Activated T-cell treated with anti-CD3 and anti-CD28 coated beads for 4 hours (primary cell): ENCODE measurements around the gene CEBPB.

Experiments
- DNase-seq: peaks from one replicate; pipeline ENCODE4 v3.0.0-alpha.2; 2020

Gene CEBPB

GRCh38 chr20:50214226-50215024 is 23.8 kb downstream of the CEBPB start:
- DNase-seq = no peak

- no peak for DNase-seq
Measured at GRCh38 chr20:50215101-50215690, 24.6 kb downstream of the CEBPB start.

- no peak for DNase-seq
Measured at GRCh38 chr20:50215926-50216325, 25.3 kb downstream of the CEBPB start.

DNA sequence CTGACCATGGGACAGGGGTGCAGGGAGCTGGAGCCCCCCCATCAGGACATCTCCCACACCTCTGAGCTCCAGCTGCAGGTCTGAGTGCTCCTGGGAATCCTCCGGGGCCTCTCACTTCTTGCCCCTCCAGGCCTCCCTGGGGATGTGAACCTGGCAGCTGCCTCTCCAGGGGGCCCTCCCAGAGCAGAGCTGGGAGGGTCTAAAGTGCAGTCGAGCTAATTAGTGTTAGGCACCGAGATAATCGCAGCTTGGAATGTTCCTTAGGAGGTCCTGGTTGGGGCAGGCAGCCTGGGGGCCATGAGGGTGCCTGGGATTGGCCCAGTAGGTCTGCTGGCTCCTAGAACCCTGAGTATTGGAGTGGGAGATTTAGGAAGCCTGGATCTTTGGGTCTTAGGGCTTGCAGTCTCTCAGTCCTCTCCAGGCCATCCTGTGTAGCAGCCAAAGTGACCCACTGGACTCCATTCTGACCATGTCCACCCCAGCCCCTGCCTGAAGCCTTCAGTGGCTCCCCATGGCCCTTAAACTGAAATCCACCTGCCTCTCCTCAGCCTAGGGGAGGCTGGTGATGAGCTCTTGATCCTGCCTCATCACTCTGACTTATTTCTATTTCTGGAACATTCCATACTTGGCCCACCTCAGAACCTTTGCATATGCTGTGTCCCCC is 26.0 kb downstream of the CEBPB start:
- DNase-seq = no peak

GRCh38 chr20:50217207-50217949 is 26.7 kb downstream of the CEBPB start:
- no peak for DNase-seq

- DNase-seq = no peak
Measured at GRCh38 chr20:50218987-50219435, 28.4 kb downstream of the CEBPB start.

- DNase-seq = no peak
Measured at GRCh38 chr20:50219600-50219999, 29.0 kb downstream of the CEBPB start.

GRCh38 chr20:50220093-50220893 is 29.7 kb downstream of the CEBPB start:
- no peak for DNase-seq

GRCh38 chr20:50220894-50221365 is 30.3 kb downstream of the CEBPB start:
- DNase-seq = no peak

GRCh38 chr20:50221501-50222308 is 31.1 kb downstream of the CEBPB start:
- DNase-seq = no peak

GRCh38 chr20:50222309-50223038 is 31.8 kb downstream of the CEBPB start:
- DNase-seq = no peak

GRCh38 chr20:50223039-50224005 is 32.7 kb downstream of the CEBPB start:
- DNase-seq = no peak

DNA sequence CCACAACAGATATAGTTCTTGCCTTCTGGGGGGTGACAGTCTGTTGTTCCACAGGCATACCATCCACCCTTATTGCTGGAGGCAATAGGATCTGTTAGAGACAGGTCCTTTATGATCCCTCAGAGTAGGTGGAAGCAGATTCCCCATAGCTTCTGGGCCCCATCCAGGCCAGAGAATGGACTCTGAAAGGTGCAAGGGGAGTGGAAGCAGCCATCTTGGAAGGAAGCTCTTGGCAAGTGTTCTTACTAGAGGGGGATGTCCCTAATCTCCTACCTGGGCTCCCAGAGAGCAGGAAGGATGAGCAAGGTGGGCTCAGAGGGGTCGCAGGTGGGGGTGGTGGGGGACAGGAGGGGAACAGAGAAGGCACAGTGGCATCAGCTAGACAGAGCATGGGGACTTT is 33.4 kb downstream of the CEBPB start:
- DNase-seq = no peak

DNA sequence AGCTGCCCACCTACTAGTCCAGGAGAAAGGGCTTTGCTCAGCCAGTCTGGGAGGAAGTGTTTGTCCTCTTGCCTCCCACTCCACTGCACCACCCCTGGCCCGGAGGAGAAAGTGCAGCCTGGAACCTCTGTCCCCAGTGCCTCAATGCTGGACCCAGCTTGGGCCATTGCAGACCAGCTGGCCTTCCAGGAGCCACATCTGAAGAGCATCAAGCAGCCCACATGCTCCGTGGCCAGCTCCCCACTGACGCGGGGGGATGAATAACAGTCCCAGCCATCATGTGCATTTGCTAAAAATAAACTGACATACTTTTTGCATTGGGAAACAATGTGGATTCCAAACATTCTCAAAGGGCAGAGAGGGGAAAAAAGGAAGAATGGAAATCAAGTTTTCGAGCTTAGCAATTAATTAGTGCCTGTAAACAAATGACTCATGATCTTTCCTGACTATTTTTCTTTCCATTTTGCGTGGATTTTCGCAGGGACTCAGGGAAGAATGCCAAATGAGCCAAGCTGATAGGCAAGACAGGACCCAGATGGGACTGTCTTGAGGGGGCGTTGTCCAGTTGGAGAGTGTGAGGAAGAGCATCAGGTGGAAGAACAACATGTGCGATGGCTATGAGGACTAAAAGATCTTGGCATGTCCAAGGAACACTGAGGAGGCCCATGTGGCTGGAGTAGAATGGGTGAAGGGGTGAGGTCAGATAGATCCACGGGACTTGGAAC is 34.1 kb downstream of the CEBPB start:
- DNase-seq = no peak

GRCh38 chr20:50226093-50226974 is 35.7 kb downstream of the CEBPB start:
- DNase-seq = no peak

DNA sequence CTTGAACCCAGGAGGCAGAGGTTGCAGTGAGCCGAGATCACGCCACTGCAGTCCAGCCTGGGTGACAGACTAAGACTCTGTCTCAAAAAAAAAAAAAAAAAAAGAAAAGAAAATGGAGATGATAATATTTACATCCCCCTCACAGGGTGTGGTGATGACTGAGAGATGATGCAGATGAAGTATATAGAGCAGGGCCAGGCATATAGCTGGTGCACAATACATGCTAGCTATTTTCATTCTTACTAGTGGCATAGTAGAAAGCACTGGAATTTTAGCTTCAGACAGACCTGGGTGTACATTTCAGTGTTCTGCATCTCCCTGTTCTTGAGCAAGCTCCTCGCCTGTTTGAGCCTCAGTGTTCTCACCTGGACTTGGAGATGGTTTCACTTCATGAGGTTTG is 36.9 kb downstream of the CEBPB start:
- no peak for DNase-seq

DNA sequence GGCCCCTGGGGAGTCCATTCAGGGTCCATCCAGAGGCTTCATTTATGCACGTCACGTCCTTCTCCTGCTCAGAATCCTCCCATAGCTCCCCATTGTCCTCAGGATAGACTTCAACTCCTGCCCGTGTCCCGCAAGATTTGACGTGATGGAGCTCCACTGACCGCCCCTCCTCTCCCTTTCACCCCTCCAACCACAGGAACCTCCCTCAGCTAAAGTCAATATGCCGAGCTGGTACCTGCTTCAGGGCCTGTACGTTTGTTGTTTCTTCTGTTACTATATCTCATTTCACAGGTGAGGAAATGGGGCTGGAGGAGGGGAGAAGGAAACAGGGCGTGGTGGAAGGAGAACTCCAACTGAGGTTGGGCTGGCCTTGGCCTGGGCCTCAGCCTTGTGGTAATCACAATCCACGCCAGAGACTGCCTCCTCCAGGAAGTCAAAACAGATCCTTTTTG is 38.6 kb downstream of the CEBPB start:
- no peak for DNase-seq

- DNase-seq = no peak
Measured at GRCh38 chr20:50230184-50230583, 39.6 kb downstream of the CEBPB start.
